ENCODE data around the gene MTG2.

MTG2 gene

DNA sequence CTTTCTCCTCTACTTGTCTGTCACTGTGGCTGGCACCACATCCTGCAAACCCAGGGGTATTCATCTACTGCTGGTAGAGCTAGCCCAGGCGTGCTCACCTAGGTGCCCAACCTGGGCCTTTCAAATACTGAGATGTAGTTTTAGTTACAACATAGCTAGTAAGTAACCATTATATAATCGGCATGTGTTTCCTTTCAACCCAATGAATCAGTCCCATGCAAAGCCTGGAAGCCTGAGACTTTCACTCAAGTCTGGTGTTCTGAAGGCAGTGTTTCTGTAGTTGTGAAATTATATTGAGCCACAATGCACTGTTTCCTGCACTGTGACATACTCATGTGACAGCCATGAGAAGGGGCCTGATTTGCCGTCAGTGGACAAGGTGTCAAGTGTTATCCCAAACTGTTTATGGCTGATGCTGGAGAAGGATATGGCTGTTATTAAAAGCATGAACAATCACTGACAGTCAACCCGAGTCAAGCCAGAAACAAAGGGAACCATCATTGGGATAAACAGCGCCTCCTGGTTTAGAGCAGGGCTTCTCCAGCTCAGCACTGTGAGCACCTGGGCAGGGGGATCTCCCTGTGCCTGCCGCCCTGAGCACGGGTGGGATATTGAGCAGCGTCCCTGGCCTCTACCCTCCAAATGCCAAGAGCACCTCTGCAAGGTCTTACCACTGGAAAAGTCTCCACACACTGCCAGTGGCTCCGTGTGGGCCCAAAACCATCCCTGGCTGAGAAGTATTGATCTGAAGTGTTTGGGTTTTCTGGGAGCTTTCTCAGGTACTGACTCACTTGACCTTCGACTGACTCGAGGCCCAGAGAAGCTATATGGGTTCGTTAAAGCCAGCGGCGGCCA lies 41.2 kb upstream of the MTG2 start:
- H3K4me3 ChIP-seq (ENCODE audit: low read length): peak overlapping the region; percentile 82
- no peak for DNase-seq (ENCODE audit: low read depth)
- TF ChIP-seq, protein P1, sequence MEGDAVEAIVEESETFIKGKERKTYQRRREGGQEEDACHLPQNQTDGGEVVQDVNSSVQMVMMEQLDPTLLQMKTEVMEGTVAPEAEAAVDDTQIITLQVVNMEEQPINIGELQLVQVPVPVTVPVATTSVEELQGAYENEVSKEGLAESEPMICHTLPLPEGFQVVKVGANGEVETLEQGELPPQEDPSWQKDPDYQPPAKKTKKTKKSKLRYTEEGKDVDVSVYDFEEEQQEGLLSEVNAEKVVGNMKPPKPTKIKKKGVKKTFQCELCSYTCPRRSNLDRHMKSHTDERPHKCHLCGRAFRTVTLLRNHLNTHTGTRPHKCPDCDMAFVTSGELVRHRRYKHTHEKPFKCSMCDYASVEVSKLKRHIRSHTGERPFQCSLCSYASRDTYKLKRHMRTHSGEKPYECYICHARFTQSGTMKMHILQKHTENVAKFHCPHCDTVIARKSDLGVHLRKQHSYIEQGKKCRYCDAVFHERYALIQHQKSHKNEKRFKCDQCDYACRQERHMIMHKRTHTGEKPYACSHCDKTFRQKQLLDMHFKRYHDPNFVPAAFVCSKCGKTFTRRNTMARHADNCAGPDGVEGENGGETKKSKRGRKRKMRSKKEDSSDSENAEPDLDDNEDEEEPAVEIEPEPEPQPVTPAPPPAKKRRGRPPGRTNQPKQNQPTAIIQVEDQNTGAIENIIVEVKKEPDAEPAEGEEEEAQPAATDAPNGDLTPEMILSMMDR (conservative IDR thresholded peaks at IDR 0.05; ENCODE audit: low read depth, low read length): peak; percentile 55

DNA sequence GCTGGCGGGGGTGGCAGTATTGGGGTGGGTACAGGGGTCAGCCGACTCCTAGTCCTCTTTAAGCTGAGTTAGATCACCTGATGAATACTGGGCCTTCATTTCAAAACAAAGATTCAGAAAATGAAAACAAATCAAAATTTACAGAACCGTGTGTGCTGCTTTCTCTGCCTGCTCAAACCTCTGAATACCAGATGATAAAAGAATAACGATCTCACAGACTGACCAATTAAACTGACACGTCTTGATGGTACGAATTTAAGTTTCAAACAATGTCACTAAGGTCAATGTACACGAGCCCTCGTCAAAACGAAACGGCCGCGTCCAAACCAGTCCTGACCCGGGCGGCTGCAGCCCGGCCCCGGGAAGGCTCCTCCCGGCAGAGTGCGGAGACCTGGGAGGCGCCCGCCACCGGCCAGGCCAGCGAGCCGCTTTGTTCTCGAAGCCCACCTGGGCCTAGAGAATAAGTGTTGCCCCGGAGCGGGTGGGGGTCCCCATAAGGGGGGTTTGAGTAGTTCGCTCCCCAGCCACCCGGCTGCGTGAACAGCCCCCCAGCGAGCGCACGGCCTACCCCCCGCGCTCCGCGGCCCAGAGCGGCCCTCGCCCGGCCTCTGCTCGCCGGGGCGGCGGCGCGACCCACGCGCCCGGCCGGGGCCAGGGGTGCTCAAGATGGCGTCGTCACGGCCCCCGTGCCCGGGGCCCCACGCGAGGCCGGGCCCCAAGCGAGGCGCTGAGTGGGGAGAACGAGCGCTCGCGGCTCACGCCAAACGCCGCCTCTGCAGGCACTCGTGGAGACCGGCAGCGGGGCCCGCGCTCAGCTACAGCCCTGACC lies 40.4 kb upstream of the MTG2 start:
- DNase-seq (ENCODE audit: low read depth): no peak
- peak overlapping the region; percentile 82 for H3K4me3 ChIP-seq (ENCODE audit: low read length)
- TF ChIP-seq, protein P1 (conservative IDR thresholded peaks at IDR 0.05; ENCODE audit: low read depth, low read length): no peak

DNA sequence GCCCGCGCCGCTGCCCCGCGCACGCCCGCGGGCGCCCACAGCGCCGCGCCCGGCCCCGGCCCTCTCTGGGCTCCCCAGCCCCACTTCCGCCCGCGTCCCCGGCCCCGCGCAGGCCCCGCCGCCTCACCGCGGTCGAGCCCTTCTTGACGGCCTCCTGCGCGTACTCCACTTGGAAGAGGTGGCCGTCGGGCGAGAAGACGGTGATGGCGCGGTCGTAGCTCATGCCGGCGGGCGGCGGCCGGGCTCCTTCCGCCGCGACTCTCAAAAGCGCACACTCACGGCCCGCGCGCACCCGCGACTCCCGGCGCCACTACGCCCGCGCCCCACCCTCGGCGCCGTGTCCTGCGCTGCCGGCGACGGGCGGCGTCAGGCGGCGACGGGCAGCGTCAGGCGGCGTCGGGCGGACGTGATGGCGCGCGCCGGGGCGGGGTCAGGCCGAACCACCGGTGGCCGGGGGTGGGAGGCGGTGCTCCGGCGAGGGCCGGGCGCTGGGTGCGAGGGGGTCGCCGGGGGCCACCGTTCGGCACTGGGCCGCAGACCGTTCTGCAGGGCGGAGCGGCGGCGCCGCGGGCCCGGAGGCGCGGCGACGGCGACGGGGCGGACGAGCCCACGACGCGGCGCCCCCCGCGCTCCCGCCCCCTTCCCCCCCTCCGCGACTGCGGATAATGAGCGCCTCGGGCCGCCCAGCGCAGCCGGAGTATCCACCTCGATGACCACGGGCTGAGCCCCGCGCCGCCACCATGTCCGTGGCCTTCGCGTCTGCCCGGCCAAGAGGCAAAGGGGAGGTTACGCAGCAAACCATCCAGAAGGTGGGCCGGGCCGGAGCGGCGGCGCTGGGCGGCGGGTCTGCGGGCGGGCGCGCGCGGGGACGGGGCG lies 39.5 kb upstream of the MTG2 start, which contains the start of the genes PSMA7 and SS18L1:
Gene PSMA7, minus strand, starts transcription at position 314 of the 876 bp plus-strand sequence. Its CDS starts 91 bp downstream, at position 223.
Gene SS18L1, plus strand, starts transcription at position 689 of the 876 bp plus-strand sequence. Its CDS starts 52 bp downstream, at position 741.
- peak within 1 kb of the TSS; percentile 82 for H3K4me3 ChIP-seq (ENCODE audit: low read length)
- no peak for DNase-seq (ENCODE audit: low read depth)

DNA sequence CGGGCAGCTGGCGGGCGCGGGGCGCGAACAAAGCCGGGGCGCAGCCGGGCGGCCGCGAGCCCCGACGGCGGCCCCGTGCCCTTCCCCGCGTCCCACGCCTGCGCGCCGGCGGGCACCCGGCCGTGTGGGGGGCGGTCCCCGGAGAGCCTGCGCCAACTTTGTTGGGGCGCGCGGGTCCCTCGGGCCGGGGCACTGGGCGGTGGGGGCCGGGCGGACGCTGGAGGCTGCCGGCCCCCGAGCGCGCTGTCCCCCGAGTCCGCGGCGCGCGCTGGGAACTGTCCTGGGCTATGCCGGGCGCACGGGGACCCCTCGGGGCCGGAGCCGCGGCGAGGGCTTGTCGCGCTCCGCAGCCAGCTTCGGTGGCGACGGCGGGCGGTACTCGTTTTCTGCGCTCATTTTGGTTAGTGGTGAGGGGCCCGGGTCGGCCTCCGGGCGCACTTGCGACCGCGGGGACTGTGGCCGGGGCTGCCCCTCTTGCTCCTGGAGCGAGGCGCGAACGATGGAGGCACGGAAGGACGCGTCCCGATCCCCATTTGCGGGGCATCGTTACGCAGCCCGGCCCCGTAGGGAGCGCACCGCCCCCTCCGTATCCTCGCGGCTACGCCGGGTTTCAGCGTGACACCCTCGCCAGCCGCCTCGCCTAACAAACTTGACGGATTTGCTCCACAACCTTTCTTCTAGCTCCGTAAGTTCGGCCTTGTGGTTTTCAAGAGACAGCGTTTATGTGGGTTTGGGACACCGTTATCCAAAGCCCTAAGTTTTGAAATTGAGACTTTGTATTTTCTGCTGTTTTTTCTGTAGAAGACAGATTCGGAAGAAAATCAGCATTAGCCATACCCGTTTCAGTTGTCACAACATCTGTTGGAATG lies 38.6 kb upstream of the MTG2 start:
- TF ChIP-seq, protein P1 (conservative IDR thresholded peaks at IDR 0.05; ENCODE audit: low read depth, low read length): no peak
- peak overlapping the region; percentile 67 for H3K4me3 ChIP-seq (ENCODE audit: low read length)
- DNase-seq (ENCODE audit: low read depth): no peak

More for the DNA sequence above, 39.5 kb upstream of the MTG2 start, which contains the start of the genes PSMA7 and SS18L1:
- TF ChIP-seq, protein P1 (conservative IDR thresholded peaks at IDR 0.05; ENCODE audit: low read depth, low read length): no peak

DNA sequence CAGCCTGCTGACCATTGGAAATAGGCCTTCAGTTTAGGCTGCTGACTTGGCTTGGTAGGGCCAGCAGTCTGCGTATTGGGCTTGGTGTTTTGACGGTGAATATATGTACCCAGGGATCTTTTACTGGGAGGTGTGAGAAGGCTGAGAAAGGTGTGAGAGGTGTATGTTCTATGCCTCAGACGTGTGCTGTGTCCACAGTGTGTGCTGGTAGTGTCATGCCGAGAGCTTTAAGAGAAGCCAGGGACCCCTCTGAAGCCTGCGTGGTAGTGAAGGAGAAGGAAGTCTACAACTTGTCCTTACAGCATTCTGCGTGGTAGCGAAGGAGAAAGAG lies 37.2 kb upstream of the MTG2 start:
- no peak overlapping the region for H3K4me3 ChIP-seq (ENCODE audit: low read length)
- DNase-seq (ENCODE audit: low read depth): no peak
- TF ChIP-seq, protein P1 (conservative IDR thresholded peaks at IDR 0.05; ENCODE audit: low read depth, low read length): no peak

Data from retinal pigment epithelial cell (primary cell).